Ovary (tissue), 3 donors: ENCODE data around the gene MSX2.

Experiments
- EP300 ChIP-seq: sonication (generic); formaldehyde crosslinking; IDR thresholded peaks from one replicate; pipeline ENCODE4 v1.6.1; 2017; ENCODE audit warnings: antibody characterized with exemption
- POLR2A ChIP-seq: fragments of 450-650 bp; IDR thresholded peaks from one replicate; pipeline ENCODE4 v1.6.1; 2017; ENCODE audit warnings: antibody characterized with exemption, mild to moderate bottlenecking, moderate library complexity
- TF ChIP-seq, protein P1 (sequence below), 3 donors: fragments of 450-650 bp in 2 of 3; fragments of 200-600 bp in 1 of 3; IDR thresholded peaks; one replicate each; pipeline versions ENCODE4 v1.5.1 to v1.8.0; 2016 to 2022; ENCODE audit warnings: antibody characterized with exemption in 3 of 3, mild to moderate bottlenecking in 1 of 3
- donor health status: DM: no; HTN: no; CAD: no.

DNA sequence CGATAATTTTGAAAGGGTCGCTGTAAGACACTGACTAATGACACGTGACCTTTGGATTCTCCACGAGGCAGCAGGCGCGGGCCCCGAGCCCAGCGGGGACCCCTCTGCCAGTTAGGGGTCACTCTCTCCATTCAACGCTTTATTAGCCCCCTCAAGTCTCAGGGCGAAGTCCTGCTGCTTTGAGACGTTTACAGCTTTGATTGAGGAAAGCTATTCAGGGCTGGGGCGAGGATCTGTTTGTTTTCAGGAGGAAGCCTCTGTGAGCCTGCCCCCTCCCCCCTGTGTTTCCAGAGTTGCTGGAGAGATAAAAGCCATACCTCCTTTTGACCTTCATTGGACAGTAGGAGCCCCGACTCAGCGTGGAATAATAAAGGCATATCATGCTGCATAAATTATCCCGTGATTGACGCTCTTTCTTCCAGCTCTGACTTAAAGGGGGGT is 31.4 kb upstream of the MSX2 start:
- TF ChIP-seq POLR2A (no peak), EP300 (no peak)
- TF ChIP-seq, protein P1, sequence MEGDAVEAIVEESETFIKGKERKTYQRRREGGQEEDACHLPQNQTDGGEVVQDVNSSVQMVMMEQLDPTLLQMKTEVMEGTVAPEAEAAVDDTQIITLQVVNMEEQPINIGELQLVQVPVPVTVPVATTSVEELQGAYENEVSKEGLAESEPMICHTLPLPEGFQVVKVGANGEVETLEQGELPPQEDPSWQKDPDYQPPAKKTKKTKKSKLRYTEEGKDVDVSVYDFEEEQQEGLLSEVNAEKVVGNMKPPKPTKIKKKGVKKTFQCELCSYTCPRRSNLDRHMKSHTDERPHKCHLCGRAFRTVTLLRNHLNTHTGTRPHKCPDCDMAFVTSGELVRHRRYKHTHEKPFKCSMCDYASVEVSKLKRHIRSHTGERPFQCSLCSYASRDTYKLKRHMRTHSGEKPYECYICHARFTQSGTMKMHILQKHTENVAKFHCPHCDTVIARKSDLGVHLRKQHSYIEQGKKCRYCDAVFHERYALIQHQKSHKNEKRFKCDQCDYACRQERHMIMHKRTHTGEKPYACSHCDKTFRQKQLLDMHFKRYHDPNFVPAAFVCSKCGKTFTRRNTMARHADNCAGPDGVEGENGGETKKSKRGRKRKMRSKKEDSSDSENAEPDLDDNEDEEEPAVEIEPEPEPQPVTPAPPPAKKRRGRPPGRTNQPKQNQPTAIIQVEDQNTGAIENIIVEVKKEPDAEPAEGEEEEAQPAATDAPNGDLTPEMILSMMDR (IDR thresholded peaks at IDR 0.05) = no peak
